Choroid plexus epithelial cell (primary cell): Measurements from ENCODE around the gene ARHGAP44.

ENCODE experiments used
- DNase-seq: peaks from one replicate; pipeline ENCODE4 v3.0.0-alpha.2; 2010; ENCODE audit warnings: low read depth
- H3K4me3 ChIP-seq: 2 replicates; pipeline ENCODE4 v1.5.1; 2011; ENCODE audit warnings: low read depth, mild to moderate bottlenecking, control low read depth, low read length, moderate library complexity
- TF ChIP-seq, protein P1 (sequence below): conservative IDR thresholded peaks from 2 replicates; pipeline ENCODE4 v1.5.1; 2011; ENCODE audit warnings: low read depth, mild to moderate bottlenecking, control low read depth, inconsistent platforms, low read length, moderate library complexity

ARHGAP44 gene

DNA sequence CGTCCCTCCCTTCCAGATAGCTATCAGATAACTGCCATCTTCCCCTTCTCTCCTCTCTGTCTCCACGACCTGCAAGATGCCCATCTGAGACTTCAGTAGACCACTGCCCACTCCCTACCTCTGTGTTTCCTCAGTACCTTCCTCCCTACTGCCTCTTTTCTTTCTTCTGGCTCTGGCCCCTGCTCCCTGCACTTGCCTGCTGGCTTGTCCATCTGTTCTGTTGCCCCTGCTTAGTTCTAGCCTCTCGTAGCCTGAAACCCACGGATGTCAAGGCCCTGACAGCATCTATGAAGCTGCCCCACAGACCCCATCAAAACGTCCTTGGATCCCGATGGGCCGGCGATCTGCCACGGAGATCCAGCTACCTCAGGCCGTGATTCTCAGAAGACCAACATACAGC lies 175.5 kb downstream of the ARHGAP44 start:
- TF ChIP-seq, protein P1, sequence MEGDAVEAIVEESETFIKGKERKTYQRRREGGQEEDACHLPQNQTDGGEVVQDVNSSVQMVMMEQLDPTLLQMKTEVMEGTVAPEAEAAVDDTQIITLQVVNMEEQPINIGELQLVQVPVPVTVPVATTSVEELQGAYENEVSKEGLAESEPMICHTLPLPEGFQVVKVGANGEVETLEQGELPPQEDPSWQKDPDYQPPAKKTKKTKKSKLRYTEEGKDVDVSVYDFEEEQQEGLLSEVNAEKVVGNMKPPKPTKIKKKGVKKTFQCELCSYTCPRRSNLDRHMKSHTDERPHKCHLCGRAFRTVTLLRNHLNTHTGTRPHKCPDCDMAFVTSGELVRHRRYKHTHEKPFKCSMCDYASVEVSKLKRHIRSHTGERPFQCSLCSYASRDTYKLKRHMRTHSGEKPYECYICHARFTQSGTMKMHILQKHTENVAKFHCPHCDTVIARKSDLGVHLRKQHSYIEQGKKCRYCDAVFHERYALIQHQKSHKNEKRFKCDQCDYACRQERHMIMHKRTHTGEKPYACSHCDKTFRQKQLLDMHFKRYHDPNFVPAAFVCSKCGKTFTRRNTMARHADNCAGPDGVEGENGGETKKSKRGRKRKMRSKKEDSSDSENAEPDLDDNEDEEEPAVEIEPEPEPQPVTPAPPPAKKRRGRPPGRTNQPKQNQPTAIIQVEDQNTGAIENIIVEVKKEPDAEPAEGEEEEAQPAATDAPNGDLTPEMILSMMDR = no peak

DNA sequence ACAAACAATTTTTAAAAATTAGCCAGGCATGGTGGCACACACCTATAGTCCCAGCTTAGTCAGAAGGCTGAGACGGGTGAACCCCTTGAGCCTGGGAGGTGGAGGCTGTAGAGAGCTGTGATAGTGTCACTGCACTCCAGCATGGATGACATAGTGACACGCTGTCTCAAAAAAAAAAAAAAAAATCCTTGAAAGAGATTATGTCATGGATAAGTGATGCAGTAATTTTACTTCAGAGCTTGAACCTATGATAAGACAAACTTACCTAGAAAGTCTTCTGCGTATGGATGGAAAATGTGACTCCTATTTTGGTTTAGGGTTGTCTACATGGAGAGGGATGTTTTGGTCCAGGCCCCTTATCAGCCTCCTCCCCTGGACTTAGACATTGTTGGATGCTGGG lies 176.7 kb downstream of the ARHGAP44 start:
- H3K4me3 ChIP-seq = no peak overlapping the region
- TF ChIP-seq, protein P1 = no peak
- no peak for DNase-seq

More for the DNA sequence above, 175.5 kb downstream of the ARHGAP44 start:
- no peak for DNase-seq
- H3K4me3 ChIP-seq = no peak overlapping the region

DNA sequence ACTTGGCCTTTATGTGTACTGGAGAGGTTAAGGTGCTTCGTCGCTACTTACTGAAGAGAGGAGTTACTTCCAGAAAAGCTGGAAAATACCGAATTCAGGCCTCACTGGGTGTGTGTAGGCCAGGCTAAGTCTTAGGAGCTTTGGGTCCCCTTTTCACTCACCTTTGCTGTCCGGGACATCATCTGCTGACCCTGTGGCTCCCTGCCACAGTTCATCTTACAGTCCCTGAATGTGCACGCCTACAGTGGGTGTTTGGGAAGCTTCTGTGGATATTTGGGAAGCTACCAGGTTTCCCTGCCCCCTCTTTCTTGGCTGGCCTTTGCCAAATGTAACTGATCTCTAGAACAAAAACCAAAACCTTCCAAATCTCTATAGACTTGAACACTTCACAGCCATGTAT lies 177.1 kb downstream of the ARHGAP44 start:
- no peak for DNase-seq
- TF ChIP-seq, protein P1 = no peak
- H3K4me3 ChIP-seq = no peak overlapping the region

DNA sequence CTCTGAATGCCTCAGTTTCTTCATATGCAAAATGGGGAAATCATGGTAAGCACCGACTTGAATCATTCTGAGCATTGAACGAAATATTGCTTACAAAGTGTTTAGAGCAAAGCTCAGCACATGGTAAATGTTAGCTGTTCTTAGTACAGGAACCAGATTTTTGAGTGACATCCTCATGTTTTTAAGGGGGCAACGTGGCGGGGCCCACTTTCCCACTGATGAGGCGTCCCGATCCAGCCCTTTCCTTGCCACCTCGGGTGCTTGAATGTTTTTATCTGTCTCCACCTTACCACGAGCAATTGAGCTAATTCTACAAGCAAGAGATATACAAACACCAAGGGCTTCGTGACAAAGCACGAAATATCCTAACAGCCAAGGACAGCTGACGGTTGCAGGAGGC lies 178.7 kb downstream of the ARHGAP44 start:
- no peak overlapping the region for H3K4me3 ChIP-seq
- DNase-seq = no peak
- TF ChIP-seq, protein P1 = no peak

DNA sequence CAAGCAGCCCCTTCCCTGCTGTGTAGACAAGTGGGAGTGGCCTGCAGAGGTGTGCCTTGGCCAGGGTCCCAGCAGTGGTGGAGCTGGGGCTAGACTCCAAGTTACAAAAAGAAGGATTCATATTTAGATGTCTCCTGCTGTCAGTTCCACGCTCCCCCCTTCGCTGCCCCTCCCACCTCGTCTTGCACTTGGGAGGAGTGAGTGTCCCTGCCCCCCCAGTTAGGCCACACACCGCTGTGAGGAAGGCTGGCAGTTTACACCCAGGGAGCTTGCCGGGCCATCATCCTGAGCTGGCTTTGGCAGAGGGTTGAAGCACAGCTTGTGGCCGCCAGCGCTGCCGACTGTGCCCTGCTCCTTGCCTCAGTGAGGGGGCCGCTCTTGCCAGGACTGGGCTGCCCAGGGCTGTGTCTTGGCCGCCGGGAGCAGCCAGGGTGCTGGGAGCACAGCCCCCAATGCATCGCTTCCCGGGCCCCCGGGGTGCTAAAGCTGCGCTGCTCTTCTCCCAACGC lies 184.3 kb downstream of the ARHGAP44 start:
- peak overlapping the region; percentile 41 for H3K4me3 ChIP-seq
- DNase-seq = no peak

DNA sequence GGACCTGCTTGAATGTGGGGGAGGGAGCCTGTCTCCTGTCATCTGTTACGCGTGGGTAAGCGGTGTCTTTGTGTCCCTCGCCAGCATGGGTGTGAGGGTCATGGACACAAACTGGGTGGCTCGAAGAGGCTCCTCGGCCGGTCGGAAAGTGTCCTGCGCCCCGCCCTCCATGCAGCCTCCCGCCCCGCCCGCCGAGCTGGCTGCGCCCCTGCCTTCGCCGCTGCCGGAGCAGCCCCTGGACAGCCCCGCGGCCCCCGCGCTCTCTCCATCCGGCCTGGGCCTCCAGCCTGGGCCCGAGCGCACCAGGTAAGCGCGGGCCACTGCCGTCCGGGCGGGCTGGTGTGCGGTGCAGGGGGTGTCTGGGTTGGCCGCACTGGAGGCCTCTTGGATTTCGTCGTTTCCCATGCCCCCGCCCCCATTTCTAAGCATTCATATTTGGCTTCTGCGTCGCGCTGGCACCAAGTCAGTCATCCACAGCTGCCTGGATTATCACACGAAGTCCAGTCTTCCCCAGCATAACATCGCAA lies 184.8 kb downstream of the ARHGAP44 start:
- DNase-seq = no peak
- TF ChIP-seq, protein P1 = no peak
- H3K4me3 ChIP-seq = peak overlapping the region; percentile 41

More for the DNA sequence above, 184.3 kb downstream of the ARHGAP44 start:
- TF ChIP-seq, protein P1 = no peak
